GM12892 (cell line): ENCODE results near the gene CFAP161.

ENCODE experiments used
- POLR2A ChIP-seq: IDR thresholded peaks from 2 replicates; pipeline ENCODE4 v1.6.1; 2011; ENCODE audit warnings: low read depth, low read length, control low read depth
- POLR2AphosphoS5 ChIP-seq: IDR thresholded peaks from 2 replicates; pipeline ENCODE4 v1.6.1; 2011; ENCODE audit warnings: low read depth, low read length, control low read depth
- TAF1 ChIP-seq: IDR thresholded peaks from 2 replicates; pipeline ENCODE4 v1.6.1; 2011; ENCODE audit warnings: low read depth, mild to moderate bottlenecking, control low read depth, low read length, borderline replicate concordance

DNA sequence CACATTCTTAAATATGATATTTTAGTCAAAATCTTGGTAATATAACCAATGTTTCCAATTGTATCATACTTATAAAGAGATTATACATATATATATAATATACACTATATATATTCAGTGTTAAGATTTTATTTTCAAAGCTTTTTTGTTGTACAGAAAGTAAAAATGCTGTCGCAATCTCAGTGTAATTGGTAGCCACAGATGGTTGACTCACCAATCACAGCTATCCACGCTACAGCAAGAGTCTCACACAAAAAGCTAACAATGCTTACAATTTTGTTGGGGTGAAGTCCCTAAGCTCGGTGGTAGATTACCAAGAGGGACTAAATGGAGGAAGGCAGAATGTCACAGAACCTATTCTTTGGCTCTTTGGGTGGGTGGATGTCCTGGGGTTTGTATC lies 16.9 kb upstream of the CFAP161 start:
- TF ChIP-seq POLR2A (no peak), TAF1 (no peak), POLR2AphosphoS5 (no peak)
